ENCODE data around the gene PEPD. TPM values are rescaled to one million over a fixed set of nuclear protein-coding genes. Genes with fewer than 3 reads are reported as not detected.

Gene PEPD
- total RNA-seq, 1 donor from 2014 or later: 39.2 TPM

DNA sequence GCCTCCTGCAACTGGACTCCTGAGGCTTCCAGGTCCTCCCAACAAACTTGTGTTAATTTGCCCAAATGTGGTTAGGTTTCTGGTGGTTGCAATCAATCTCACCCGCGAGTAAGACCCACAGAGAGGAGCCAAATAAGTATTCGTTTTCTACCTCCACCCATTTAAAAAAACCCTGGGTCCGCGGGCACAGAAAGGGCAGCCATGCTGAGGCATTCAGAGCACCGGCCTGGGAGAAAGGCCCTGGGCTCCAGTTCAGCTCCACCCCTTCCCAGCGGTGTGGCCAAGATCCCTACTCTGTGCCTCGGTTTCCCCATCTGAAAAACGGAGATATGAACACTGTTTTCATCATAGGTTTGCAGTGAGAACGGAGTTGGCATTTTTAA is 56.9 kb downstream of the PEPD start:
- Mint-ChIP-seq H3K27ac (no peak overlapping the region), H3K4me1 (ENCODE audit: low read depth) (no peaks in the 10 kb centered on the region), H3K27me3 (no peaks in the 10 kb centered on the region), H3K4me3 (ENCODE audit: low read depth) (no peak overlapping the region), H3K9me3 (ENCODE audit: low read depth) (no peaks in the 10 kb centered on the region), H3K36me3 (ENCODE audit: insufficient read depth) (no peaks in the 10 kb centered on the region)
- TF ChIP-seq, protein P1, sequence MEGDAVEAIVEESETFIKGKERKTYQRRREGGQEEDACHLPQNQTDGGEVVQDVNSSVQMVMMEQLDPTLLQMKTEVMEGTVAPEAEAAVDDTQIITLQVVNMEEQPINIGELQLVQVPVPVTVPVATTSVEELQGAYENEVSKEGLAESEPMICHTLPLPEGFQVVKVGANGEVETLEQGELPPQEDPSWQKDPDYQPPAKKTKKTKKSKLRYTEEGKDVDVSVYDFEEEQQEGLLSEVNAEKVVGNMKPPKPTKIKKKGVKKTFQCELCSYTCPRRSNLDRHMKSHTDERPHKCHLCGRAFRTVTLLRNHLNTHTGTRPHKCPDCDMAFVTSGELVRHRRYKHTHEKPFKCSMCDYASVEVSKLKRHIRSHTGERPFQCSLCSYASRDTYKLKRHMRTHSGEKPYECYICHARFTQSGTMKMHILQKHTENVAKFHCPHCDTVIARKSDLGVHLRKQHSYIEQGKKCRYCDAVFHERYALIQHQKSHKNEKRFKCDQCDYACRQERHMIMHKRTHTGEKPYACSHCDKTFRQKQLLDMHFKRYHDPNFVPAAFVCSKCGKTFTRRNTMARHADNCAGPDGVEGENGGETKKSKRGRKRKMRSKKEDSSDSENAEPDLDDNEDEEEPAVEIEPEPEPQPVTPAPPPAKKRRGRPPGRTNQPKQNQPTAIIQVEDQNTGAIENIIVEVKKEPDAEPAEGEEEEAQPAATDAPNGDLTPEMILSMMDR (IDR thresholded peaks at IDR 0.05; ENCODE audit: unreplicated experiment): no peak
- DNase-seq (ENCODE audit: low spot score, unreplicated experiment): no peak

DNA sequence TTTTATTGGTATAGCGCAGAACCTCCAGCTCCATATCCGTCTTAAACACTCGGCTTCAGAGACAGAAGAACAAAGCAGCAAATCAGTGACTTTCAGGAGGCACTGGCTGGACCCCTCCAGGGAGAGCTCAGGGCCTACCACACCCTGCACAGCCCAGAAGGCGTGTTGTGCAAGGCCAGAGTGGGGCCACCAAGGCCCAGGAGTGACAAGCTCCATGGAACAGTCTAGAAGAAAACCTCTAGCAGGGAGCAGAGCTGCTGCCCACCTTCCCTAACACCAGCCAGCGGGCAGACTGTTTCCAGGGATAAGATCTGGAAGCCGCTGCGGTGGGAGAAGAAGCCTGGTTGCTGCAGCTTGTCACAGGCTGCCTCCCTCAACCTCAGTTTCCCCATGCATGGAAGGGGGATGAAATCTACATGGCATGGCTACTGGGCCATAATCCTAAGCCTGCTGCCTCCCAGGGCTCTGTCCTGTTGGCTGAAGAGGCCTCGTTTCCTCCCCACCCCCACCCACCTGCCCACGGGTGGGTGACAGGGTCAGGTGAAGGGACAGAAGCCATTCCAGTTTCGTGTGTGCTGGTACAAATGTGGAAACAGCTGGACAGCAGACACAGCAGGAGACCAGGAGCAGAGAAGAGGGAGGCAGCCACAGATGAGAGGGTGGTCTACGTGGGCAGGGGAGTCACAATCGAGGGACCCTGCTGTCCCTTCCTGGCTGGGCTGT is 57.4 kb downstream of the PEPD start:
- TF ChIP-seq, protein P1 (IDR thresholded peaks at IDR 0.05; ENCODE audit: unreplicated experiment): no peak
- no peaks in the 10 kb centered on the region for H3K4me1 Mint-ChIP-seq (ENCODE audit: low read depth)
- H3K36me3 Mint-ChIP-seq (ENCODE audit: insufficient read depth): no peaks in the 10 kb centered on the region
- H3K27ac Mint-ChIP-seq: no peak overlapping the region
- no peak overlapping the region for H3K4me3 Mint-ChIP-seq (ENCODE audit: low read depth)
- no peak for DNase-seq (ENCODE audit: low spot score, unreplicated experiment)
- H3K9me3 Mint-ChIP-seq (ENCODE audit: low read depth): no peaks in the 10 kb centered on the region
- no peaks in the 10 kb centered on the region for H3K27me3 Mint-ChIP-seq

DNA sequence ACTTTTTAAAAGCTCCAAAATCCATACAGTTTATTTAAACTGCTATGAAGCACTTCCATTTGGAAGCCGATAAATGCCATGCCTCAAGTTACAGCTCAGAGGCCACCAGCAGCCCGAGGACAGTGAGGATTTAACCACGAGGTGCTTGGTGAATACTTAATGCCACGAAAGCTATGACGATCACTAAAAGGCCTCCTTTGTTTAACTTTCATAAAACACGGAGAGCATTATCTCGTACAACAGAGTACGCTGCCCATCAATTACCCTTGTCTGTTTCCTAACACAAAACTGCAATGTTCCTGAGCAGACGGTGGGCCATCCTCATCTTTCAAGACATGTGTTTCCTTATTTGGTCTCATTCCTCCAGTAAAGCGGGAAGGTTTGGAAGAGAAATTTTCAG is 58.4 kb downstream of the PEPD start:
- Mint-ChIP-seq H3K36me3 (ENCODE audit: insufficient read depth) (no peaks in the 10 kb centered on the region), H3K4me1 (ENCODE audit: low read depth) (no peaks in the 10 kb centered on the region), H3K27ac (no peak overlapping the region), H3K27me3 (no peaks in the 10 kb centered on the region), H3K4me3 (ENCODE audit: low read depth) (no peak overlapping the region), H3K9me3 (ENCODE audit: low read depth) (no peaks in the 10 kb centered on the region)
- TF ChIP-seq, protein P1 (IDR thresholded peaks at IDR 0.05; ENCODE audit: unreplicated experiment): no peak
- no peak for DNase-seq (ENCODE audit: low spot score, unreplicated experiment)

DNA sequence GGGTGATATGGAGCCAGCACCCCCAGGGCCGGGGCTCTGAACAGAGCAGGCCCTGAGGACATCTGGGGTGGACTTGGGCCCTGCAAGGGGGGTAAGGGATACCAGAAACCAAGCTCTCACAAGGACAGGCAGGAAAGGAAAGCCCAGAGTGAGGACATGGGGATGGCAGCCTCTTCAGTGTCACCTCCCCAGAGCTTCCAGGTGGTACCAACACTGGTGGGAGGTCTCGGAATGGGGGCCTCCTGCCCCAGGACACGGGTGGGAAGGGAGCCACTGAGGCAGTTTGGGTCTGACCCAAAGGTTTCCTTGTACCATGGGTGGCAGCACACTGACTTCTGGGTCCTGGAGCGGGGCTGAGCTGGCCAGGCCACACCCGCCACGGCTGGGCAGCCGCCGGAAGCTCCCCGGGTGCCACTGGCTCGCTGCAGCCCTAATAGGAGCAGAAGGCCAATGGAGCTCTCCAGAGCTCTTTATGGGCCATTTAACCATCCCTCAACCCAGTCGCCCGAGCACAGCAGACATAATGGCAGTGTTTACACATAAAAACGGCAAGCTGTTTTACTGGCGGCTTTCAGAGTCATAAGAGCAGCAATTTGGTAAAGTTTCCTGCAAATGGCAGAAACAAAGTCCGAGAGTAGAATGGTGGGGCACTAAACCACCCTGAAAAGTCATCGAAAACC is 59.3 kb downstream of the PEPD start:
- Mint-ChIP-seq H3K27ac (no peak overlapping the region), H3K9me3 (ENCODE audit: low read depth) (no peaks in the 10 kb centered on the region), H3K27me3 (no peaks in the 10 kb centered on the region), H3K4me1 (ENCODE audit: low read depth) (no peaks in the 10 kb centered on the region), H3K36me3 (ENCODE audit: insufficient read depth) (no peaks in the 10 kb centered on the region), H3K4me3 (ENCODE audit: low read depth) (no peak overlapping the region)
- no peak for DNase-seq (ENCODE audit: low spot score, unreplicated experiment)
- TF ChIP-seq, protein P1 (IDR thresholded peaks at IDR 0.05; ENCODE audit: unreplicated experiment): no peak

DNA sequence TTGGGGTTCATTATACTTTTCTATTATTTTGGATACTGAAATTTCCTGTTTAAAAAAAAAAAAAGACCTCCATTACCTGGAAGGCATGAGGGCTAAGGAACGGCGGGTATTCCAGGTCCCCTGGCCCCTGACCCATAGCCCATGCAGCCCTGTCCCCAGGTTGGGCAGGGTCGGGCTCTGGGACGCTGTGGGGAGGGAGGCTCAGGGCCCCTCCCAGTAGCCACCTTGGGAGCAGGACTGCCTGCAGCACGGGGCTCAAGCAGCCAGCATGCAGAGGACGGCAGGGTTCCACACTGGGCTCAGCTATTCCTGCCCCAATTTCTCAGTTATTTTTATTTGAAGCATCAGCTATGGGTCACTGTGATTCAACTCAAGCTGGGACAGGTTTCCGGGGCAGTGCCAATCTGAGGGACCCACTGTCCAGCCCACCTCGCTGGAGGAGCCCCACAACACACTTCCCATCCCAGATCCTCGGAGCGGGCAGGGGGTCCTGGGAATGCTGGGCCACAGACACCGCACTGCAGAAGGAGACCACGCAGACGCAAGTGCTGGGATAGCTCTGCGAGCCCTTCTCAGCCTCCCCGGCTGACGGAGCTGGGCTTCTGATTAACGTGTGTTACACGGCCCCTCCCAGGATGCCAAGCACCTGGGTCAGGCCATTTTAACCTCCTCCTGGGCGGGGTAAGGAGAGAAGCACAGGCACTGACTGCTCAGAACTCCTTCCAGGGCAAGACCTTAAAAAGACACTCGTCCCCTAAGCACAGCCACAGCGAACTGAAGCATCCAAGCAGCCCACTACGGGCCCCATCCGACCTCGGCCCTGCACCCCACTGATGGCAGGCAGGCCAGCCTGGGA is 60.1 kb downstream of the PEPD start:
- Mint-ChIP-seq H3K27ac (no peak overlapping the region), H3K36me3 (ENCODE audit: insufficient read depth) (no peaks in the 10 kb centered on the region), H3K4me1 (ENCODE audit: low read depth) (no peaks in the 10 kb centered on the region), H3K4me3 (ENCODE audit: low read depth) (no peak overlapping the region), H3K27me3 (no peaks in the 10 kb centered on the region), H3K9me3 (ENCODE audit: low read depth) (no peaks in the 10 kb centered on the region)
- TF ChIP-seq, protein P1 (IDR thresholded peaks at IDR 0.05; ENCODE audit: unreplicated experiment): no peak
- DNase-seq (ENCODE audit: low spot score, unreplicated experiment): no peak

Data from progenitor cell of endocrine pancreas (in vitro differentiated cells).